Fibroblast of lung (primary cell): ENCODE data around the gene FAM174C. TPM values are rescaled to one million over a fixed set of nuclear protein-coding genes. Genes with fewer than 3 reads are reported as not detected.

ENCODE experiments used
- DNase-seq, 2 donors: peaks; one replicate each; pipeline versions ENCODE4 v3.0.0 to v3.0.0-alpha.2; 2010; ENCODE audit warnings: low read depth in 2 of 2
- H2AFZ ChIP-seq: 2 replicates; pipeline ENCODE4 v1.5.1; 2012; ENCODE audit warnings: low read length, control low read depth, inconsistent platforms
- H3K27ac ChIP-seq: 2 replicates; pipeline ENCODE4 v1.5.1; 2011; ENCODE audit warnings: low read length, control low read depth; ENCODE audit not compliant: insufficient read depth
- H3K27me3 ChIP-seq: 2 replicates; pipeline ENCODE4 v1.5.1; 2011; ENCODE audit warnings: mild to moderate bottlenecking, low read length; ENCODE audit not compliant: control insufficient read depth, insufficient read depth
- H3K36me3 ChIP-seq: 2 replicates; pipeline ENCODE4 v1.5.1; 2011; ENCODE audit warnings: low read length; ENCODE audit not compliant: control insufficient read depth, insufficient read depth
- H3K4me1 ChIP-seq: 2 replicates; pipeline ENCODE4 v1.5.1; 2011; ENCODE audit warnings: low read length; ENCODE audit not compliant: control insufficient read depth, insufficient read depth; ENCODE audit errors: extremely low read depth
- H3K4me2 ChIP-seq: 2 replicates; pipeline ENCODE4 v1.5.1; 2011; ENCODE audit warnings: low read length, control low read depth; ENCODE audit not compliant: insufficient read depth; ENCODE audit errors: extremely low read depth
- H3K4me3 ChIP-seq, 4 experiments: fragments of 200-600 bp in 1 of 4; sonication (generic) in 1 of 4; replicated peaks in 1 of 4; 2 replicates each; pipeline ENCODE4 v1.5.1; 2011 to 2016; ENCODE audit warnings: low read length in 4 of 4, low read depth in 3 of 4, mild to moderate bottlenecking in 3 of 4, control low read depth in 2 of 4, inconsistent platforms in 1 of 4, mixed read lengths in 1 of 4; ENCODE audit not compliant: insufficient read depth in 1 of 4; ENCODE audit errors: control extremely low read depth in 1 of 4
- H3K79me2 ChIP-seq: 2 replicates; pipeline ENCODE4 v1.5.1; 2012; ENCODE audit warnings: mild to moderate bottlenecking, low read length, inconsistent platforms; ENCODE audit not compliant: control insufficient read depth, insufficient read depth
- H3K9ac ChIP-seq: 2 replicates; pipeline ENCODE4 v1.5.1; 2011; ENCODE audit warnings: mild to moderate bottlenecking, low read length, control low read depth; ENCODE audit not compliant: insufficient read depth
- H3K9me3 ChIP-seq: 2 replicates; pipeline ENCODE4 v1.5.1; 2012; ENCODE audit warnings: low read depth, low read length; ENCODE audit not compliant: control insufficient read depth, insufficient read depth
- H4K20me1 ChIP-seq: 2 replicates; pipeline ENCODE4 v1.5.1; 2011; ENCODE audit warnings: low read length; ENCODE audit not compliant: control insufficient read depth, insufficient read depth; ENCODE audit errors: extremely low read depth
- EZH2 ChIP-seq: IDR thresholded peaks from 2 replicates; pipeline ENCODE4 v1.5.1; 2012; ENCODE audit warnings: low read length, control low read depth, mild to moderate bottlenecking; ENCODE audit errors: missing control alignments
- polyA plus RNA-seq, 2 donors: library from polyadenylated mRNA; depleted of rRNA in 1 of 2; stranded (reverse) in 1 of 2; unstranded in 1 of 2; fragments of >200 nt; gene quantifications; 2 replicates each; pipeline ENCODE4 v1.2.1, GENCODE V29; 2011 to 2012; ENCODE audit warnings: missing spikeins in 1 of 2
- total RNA-seq: library from RNA; depleted of rRNA; stranded (reverse); fragments of >200 nt; gene quantifications from 2 replicates; pipeline ENCODE4 v1.2.1, GENCODE V29; 2014
- TF ChIP-seq, protein P1 (sequence below), 2 donors: IDR thresholded peaks in 1 of 2; conservative IDR thresholded peaks in 1 of 2; 1 replicate in 1 of 2; 2 replicates in 1 of 2; pipeline ENCODE4 v1.5.1; 2011 to 2012; ENCODE audit warnings: low read length in 2 of 2, control low read depth in 1 of 2, inconsistent platforms in 1 of 2, low read depth in 1 of 2, mild to moderate bottlenecking in 1 of 2

Gene FAM174C
- total and polyA plus RNA-seq, 2 donors (not counting 1 experiment from before 2014, with no cell fraction given) = 16.1 to 22.5 TPM

- Histone ChIP-seq H3K4me3 (no peak overlapping the region), H3K9ac (peak overlapping the region; percentile 13), H2AFZ (no peak overlapping the region), H3K79me2 (peaks cover 8% of the 10 kb centered on the region), H4K20me1 (no peaks in the 10 kb centered on the region), H3K36me3 (peaks cover 6% of the 10 kb centered on the region), H3K27me3 (no peaks in the 10 kb centered on the region), H3K4me2 (peak overlapping the region; percentile 19), H3K9me3 (no peaks in the 10 kb centered on the region), H3K4me1 (peaks cover 57% of the 10 kb centered on the region), H3K27ac (peak overlapping the region; percentile 95)
- DNase-seq = no peak
- TF ChIP-seq EZH2 = no peak
- TF ChIP-seq, protein P1, sequence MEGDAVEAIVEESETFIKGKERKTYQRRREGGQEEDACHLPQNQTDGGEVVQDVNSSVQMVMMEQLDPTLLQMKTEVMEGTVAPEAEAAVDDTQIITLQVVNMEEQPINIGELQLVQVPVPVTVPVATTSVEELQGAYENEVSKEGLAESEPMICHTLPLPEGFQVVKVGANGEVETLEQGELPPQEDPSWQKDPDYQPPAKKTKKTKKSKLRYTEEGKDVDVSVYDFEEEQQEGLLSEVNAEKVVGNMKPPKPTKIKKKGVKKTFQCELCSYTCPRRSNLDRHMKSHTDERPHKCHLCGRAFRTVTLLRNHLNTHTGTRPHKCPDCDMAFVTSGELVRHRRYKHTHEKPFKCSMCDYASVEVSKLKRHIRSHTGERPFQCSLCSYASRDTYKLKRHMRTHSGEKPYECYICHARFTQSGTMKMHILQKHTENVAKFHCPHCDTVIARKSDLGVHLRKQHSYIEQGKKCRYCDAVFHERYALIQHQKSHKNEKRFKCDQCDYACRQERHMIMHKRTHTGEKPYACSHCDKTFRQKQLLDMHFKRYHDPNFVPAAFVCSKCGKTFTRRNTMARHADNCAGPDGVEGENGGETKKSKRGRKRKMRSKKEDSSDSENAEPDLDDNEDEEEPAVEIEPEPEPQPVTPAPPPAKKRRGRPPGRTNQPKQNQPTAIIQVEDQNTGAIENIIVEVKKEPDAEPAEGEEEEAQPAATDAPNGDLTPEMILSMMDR (conservative IDR thresholded peaks at IDR 0.05 in 1 of 2, IDR thresholded peaks at IDR 0.05 in 1 of 2; ENCODE audit: low read depth in 1 of 2, low read length in 2 of 2) = no peak
These were observed 12.7 kb upstream of the FAM174C start for GRCh38 chr19:1262623-1263123.

DNA sequence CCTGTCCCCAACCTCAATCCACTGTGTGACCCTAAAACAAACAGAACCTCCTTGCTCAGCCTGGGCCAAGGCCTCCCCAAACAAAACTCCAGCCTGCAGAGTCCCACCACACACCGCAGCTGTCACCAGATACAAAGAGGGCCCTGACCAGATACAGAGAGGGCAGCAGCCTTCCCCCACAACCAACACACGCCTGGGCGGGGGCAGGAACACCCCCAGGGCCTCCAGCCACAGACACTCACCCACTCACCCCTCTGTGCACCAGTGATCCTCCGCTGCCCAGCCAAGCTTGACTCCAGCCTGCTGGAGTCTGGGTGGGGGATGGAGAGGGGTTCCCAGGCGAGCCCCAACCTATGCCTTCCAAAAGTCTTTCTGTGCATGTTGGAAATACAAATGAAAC is 12.1 kb upstream of the FAM174C start:
- H3K9ac ChIP-seq = no peak overlapping the region
- no peaks in the 10 kb centered on the region for H4K20me1 ChIP-seq
- no peak for TF ChIP-seq EZH2
- TF ChIP-seq, protein P1 (conservative IDR thresholded peaks at IDR 0.05 in 1 of 2, IDR thresholded peaks at IDR 0.05 in 1 of 2; ENCODE audit: low read depth in 1 of 2, low read length in 2 of 2) = no peak
- H3K4me3 ChIP-seq = no peak overlapping the region
- no peak for DNase-seq
- H3K4me2 ChIP-seq = no peak overlapping the region
- H3K27me3 ChIP-seq = no peaks in the 10 kb centered on the region
- peaks cover 4% of the 10 kb centered on the region for H3K79me2 ChIP-seq
- H3K4me1 ChIP-seq = peaks cover 56% of the 10 kb centered on the region
- H3K27ac ChIP-seq = peak overlapping the region; percentile 95
- H3K9me3 ChIP-seq = no peaks in the 10 kb centered on the region
- peaks cover 3% of the 10 kb centered on the region for H3K36me3 ChIP-seq
- H2AFZ ChIP-seq = no peak overlapping the region

DNA sequence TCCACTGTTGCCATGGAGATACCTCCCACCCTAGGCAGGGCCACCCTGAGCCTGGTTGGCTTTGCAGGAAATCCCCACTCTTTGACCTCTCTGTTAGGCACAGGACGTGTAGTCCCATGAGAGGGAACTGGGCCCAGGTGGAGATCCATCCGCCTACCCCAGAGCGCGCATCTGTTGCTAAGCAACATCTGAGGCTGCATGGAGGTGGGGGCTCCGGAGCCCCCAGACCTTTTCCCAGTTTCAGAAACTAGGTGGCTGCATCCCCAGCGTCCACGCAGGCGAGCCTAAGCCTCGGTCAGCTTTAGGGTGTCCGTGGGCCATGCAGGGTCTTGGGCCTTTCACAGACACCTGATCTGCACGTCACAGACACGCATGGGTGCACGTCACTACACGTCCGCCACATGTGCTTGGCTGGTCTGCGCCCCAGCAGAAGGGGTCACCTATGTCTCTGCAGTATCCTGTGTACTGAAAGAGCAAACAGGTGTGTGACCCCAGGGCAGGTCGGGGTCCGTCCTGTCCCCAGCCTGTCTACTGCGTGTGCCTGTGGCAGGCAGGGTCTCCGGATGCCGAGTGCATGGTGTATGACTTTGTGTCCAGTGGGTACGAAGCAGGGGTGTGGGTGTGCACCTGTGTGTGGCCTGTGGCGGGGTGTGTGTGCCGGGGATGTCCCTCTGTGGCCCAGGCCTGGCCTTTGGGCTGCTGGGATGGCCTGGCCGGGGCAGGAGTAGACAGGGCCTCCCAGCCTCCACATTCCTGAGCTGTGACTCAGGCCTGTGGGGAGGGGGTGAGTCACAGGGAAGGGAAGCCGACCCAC is 10.3 kb upstream of the FAM174C start:
- Histone ChIP-seq H3K27me3 (no peaks in the 10 kb centered on the region), H3K36me3 (no peaks in the 10 kb centered on the region), H3K27ac (peak overlapping the region; percentile 96), H3K4me2 (peak overlapping the region; percentile 66), H3K79me2 (peaks cover 8% of the 10 kb centered on the region), H4K20me1 (no peaks in the 10 kb centered on the region), H3K9ac (peak overlapping the region; percentile 36), H3K4me1 (peaks cover 50% of the 10 kb centered on the region), H3K9me3 (no peaks in the 10 kb centered on the region), H2AFZ (no peak overlapping the region), H3K4me3 (no peak overlapping the region)
- DNase-seq = peak; percentile 87 to 89
- TF ChIP-seq, protein P1 (conservative IDR thresholded peaks at IDR 0.05 in 1 of 2, IDR thresholded peaks at IDR 0.05 in 1 of 2; ENCODE audit: low read depth in 1 of 2, low read length in 2 of 2) = no peak
- TF ChIP-seq EZH2 = no peak
